ENCODE measurements around the gene ING4. TPM values are rescaled to one million over a fixed set of nuclear protein-coding genes. Genes with fewer than 3 reads are reported as not detected.

Gene ING4
- total RNA-seq, 1 donor from 2014 or later = 60.0 TPM

DNA sequence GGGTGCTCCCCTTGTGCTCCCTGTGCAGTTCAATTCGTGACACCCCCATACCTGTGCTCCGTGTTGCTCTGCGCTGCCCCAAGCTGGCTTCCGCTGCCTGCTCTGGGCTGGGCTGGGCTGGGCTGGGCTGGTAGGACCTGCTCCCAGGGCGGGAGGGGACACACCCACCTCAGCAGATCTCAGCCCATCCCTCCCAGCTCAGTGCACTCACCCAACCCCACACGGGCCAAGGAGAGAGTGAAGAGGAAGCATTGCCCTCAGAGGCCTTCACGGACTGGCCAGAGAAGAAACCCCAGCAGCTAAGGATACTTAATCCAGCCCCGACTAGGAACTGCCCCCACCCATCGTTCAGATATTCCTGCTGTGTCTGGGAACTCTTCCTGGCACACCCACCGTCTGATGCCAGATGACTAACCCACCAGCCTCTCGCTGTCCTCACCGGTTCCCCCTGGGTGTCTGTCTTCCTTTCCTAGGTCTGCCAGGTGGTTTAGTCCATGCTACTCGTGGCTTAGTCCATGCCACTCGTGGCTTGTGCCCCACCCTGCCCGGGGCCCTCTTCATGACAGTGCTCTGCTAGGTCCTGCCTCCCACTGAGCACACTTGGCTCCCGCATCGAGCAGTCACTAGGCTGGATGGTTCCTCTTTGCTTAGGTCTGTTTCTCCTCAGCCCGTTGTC, 26.9 kb downstream of the ING4 start, which contains the start of gene LPAR5:
TSS of gene LPAR5 (minus strand) at position 104 of the 676 bp plus-strand sequence. CDS start 14,711 bp downstream, outside the sequence.
- TF ChIP-seq, protein P1, sequence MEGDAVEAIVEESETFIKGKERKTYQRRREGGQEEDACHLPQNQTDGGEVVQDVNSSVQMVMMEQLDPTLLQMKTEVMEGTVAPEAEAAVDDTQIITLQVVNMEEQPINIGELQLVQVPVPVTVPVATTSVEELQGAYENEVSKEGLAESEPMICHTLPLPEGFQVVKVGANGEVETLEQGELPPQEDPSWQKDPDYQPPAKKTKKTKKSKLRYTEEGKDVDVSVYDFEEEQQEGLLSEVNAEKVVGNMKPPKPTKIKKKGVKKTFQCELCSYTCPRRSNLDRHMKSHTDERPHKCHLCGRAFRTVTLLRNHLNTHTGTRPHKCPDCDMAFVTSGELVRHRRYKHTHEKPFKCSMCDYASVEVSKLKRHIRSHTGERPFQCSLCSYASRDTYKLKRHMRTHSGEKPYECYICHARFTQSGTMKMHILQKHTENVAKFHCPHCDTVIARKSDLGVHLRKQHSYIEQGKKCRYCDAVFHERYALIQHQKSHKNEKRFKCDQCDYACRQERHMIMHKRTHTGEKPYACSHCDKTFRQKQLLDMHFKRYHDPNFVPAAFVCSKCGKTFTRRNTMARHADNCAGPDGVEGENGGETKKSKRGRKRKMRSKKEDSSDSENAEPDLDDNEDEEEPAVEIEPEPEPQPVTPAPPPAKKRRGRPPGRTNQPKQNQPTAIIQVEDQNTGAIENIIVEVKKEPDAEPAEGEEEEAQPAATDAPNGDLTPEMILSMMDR (conservative IDR thresholded peaks at IDR 0.05; ENCODE audit: low read depth, low read length) = no peak
- no peak for DNase-seq (ENCODE audit: low read depth)
- no peak within 1 kb of the TSS for H3K4me3 ChIP-seq (ENCODE audit: low read depth, low read length)

DNA sequence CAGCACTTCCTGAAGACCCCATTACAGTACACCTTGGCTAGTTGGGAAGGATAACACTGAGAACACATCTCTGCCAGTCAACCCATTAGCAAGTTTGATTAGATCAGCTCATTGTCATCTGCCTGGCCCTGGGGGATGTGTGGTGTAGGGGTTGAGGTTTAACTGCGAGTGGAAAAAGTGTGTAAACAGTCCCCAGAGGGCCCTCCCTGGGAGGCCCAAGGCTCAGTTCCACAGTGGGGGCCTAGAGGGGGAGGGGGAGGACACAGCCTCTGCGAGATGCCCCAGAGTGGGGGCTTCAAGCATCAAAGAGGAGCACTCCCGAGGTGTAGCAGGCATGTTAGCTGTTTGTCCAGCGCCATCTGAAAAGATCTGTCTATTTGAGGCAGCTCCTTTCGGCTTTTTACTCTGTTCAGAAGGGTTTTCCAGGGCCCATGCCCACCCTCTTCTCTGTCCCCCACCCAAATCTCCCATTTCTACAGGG, 27.5 kb downstream of the ING4 start:
- no peak for DNase-seq (ENCODE audit: low read depth)
- TF ChIP-seq, protein P1 (conservative IDR thresholded peaks at IDR 0.05; ENCODE audit: low read depth, low read length) = no peak
- no peak overlapping the region for H3K4me3 ChIP-seq (ENCODE audit: low read depth, low read length)

DNA sequence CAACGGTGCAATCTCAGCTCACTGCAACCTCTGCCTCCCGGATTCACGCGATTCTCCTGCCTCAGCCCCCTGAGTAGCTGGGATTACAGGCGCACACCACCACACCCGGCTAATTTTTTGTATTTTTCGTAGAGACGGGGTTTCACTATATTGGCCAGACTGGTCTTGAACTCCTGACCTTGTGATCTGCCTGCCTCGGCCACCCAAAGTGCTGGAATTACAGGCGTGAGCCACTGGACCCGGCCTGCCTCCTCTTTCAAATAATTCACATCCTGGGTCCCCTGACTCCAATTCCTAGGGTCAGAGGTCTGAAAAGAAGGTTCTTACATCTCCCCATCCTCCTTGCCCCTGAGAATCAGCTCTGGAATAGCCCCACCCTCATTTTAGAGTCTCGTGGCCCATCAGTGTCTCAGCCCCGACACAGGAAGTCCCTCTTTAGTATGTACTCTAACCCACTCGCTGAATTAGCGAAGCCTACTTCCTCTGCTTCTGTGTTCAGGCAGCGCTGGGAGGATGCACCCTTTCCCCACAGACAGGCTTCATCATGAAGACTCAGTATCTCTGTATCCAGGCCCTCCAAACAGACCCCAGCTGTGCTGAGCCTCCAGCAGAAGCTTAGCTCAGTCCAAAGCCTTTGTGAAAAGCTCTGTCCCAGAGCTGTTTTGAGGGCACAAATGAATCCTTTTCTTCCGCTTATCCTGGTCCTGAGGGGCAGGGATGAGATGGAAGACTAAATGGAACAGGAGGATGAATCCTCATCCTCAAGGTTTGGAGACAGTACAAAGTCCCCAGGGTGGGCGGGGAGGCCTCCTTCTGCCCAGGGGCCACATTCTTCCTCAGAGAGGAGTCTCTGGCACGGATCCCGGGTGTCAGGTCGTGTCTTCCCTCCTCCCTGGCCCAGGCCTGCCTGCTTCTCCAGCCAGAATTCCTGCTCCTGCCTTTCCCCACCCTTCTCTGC, 30.6 kb downstream of the ING4 start:
- H3K4me3 ChIP-seq (ENCODE audit: low read depth, low read length) = no peak overlapping the region
- no peak for DNase-seq (ENCODE audit: low read depth)
- TF ChIP-seq, protein P1 (conservative IDR thresholded peaks at IDR 0.05; ENCODE audit: low read depth, low read length) = no peak

DNA sequence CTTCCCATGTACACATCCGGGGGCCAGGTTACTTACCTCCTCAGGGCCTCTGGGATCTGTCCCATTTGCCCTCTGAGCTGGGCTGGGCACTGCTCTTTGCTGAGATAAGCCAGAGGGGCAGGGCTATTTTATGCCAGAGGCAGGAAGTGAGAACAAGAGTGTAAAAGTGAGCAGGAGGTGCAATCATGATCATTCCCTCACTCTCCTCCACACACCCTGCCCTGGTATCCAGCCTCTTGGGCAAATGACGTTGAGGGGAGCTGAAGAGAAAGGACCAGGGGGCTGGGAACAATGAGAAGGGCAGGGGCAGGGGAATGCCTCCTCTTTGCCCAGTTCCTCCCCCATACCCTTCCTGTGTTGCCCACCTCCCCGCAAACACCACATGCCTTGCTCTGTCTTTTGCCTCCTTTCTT, 31.4 kb downstream of the ING4 start:
- TF ChIP-seq, protein P1 (conservative IDR thresholded peaks at IDR 0.05; ENCODE audit: low read depth, low read length) = no peak
- no peak for DNase-seq (ENCODE audit: low read depth)

DNA sequence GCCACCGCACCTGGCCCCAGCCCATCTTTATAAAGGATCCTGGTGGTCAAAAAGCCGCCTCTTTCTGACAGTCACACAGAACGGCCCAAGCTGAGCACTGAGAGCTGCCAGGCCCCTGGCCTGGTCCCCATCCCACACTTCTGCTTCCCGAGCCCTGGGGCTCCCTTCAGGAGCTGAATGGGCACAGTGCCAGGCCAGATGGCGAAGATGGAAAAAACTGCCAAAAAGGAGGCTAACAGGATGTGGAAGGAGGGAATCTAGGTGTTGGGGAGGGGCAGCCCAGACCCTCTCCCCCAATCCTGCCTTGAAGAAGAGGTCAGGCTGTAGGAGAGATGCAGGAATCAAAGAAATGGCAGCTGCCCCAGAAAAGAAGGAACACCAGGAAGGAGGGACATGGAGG, 32.2 kb downstream of the ING4 start:
- TF ChIP-seq, protein P1 (conservative IDR thresholded peaks at IDR 0.05; ENCODE audit: low read depth, low read length) = no peak
- no peak overlapping the region for H3K4me3 ChIP-seq (ENCODE audit: low read depth, low read length)
- no peak for DNase-seq (ENCODE audit: low read depth)

More for the DNA sequence above, 31.4 kb downstream of the ING4 start:
- H3K4me3 ChIP-seq (ENCODE audit: low read depth, low read length) = no peak overlapping the region

DNA sequence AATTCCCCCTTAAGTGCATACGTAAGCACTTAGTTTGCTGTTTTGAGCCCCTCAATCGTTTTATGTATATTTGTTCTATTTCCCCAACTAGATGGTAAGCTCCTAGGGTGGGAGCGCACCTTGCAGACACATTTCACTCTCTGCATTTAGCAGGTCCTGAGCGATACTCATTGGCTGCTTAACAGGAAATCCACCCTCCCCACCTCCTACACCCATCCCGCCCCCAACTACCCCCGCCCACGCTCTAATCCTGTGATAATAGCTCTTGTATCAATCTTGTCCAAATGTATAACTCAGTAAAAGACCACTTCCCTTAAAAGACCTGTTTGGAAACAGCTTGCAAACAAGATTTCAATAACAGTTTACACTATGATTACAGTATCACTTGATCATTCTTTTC, 35.3 kb downstream of the ING4 start:
- no peak for DNase-seq (ENCODE audit: low read depth)
- TF ChIP-seq, protein P1 (conservative IDR thresholded peaks at IDR 0.05; ENCODE audit: low read depth, low read length) = no peak
- H3K4me3 ChIP-seq (ENCODE audit: low read depth, low read length) = no peak overlapping the region
